Sigmoid colon (tissue), 7 donors: ENCODE measurements around the gene RIPK4. TPM values are rescaled to one million over a fixed set of nuclear protein-coding genes. Genes with fewer than 3 reads are reported as not detected.

Experiments used
- DNase-seq: peaks from one replicate; pipeline ENCODE4 v3.0.0-alpha.2; 2019
- H3K27ac ChIP-seq, 4 donors: fragments of 200-600 bp; sonication (generic); one replicate each; pipeline ENCODE4 v1.5.1; 2016 to 2019; ENCODE audit warnings: mild to moderate bottlenecking in 1 of 4
- H3K27me3 ChIP-seq, 3 donors: fragments of 200-600 bp; sonication (generic); one replicate each; pipeline ENCODE4 v1.5.1; 2019; ENCODE audit warnings: mild to moderate bottlenecking in 1 of 3
- H3K36me3 ChIP-seq, 4 donors: fragments of 200-600 bp; sonication (generic); one replicate each; pipeline ENCODE4 v1.5.1; 2016 to 2019
- H3K4me1 ChIP-seq, 4 donors: fragments of 200-600 bp; sonication (generic); one replicate each; pipeline ENCODE4 v1.5.1; 2017 to 2019
- H3K4me3 ChIP-seq, 4 donors: fragments of 200-600 bp; sonication (generic); one replicate each; pipeline ENCODE4 v1.5.1; 2017 to 2019; ENCODE audit warnings: mild to moderate bottlenecking in 2 of 4, moderate library complexity in 1 of 4
- H3K9me3 ChIP-seq, 4 donors: fragments of 200-600 bp in 3 of 4; sonication (generic) in 3 of 4; one replicate each; pipeline versions ENCODE4 v1.5.1 to v1.6.1; 2013 to 2019
- EP300 ChIP-seq, 4 donors: sonication (generic); formaldehyde crosslinking; IDR thresholded peaks; one replicate each; pipeline ENCODE4 v1.6.1; 2017; ENCODE audit warnings: antibody characterized with exemption in 4 of 4
- POLR2A ChIP-seq, 2 donors: fragments of 450-650 bp; IDR thresholded peaks; one replicate each; pipeline ENCODE4 v1.6.1; 2016; ENCODE audit warnings: antibody characterized with exemption in 2 of 2, mild to moderate bottlenecking in 2 of 2, moderate library complexity in 2 of 2
- POLR2AphosphoS5 ChIP-seq, 4 donors: sonication (generic); formaldehyde crosslinking; IDR thresholded peaks; one replicate each; pipeline ENCODE4 v1.6.1; 2017; ENCODE audit warnings: antibody characterized with exemption in 4 of 4
- WGBS, 2 donors: extraction: QIAGEN DNeasy Blood & Tissue Kit; methylation state at CpG; one replicate each; pipeline ENCODE4 v1.1.7; 2013; 5-methylcytosine and 5-hydroxymethylcytosine counted together
- intact Hi-C: fragments of 100-400 bp; cut with DNase I; formaldehyde crosslinking; loops from one replicate; pipeline ENCODE4 v1.15.1; 2023
- polyA plus RNA-seq, 3 donors: library from polyadenylated mRNA; stranded (reverse); fragments of 200-250 nt; gene quantifications; one replicate each; pipeline ENCODE4 v1.2.3, GENCODE V29; 2013
- total RNA-seq, 4 donors: library from RNA; depleted of rRNA; stranded (reverse); fragments of >200 nt; gene quantifications; one replicate each; pipeline ENCODE4 v1.1.0, GENCODE V29; 2016
- TF ChIP-seq, protein P1 (sequence below), 4 experiments: fragments of 450-650 bp in 3 of 4; fragments of 200-600 bp in 1 of 4; IDR thresholded peaks; one replicate each; pipeline ENCODE4 v1.5.1; 2016 to 2019; ENCODE audit warnings: antibody characterized with exemption in 4 of 4, mild to moderate bottlenecking in 3 of 4, moderate library complexity in 2 of 4
- donor health status: healthy with polysubstance abuse.
- donor health status: Bipolar disorder and iron deficiency.
- donor health status: healthy.

The RIPK4 gene
- total and polyA plus RNA-seq, 7 donors, result under 0.01 to 7.8 (median 0.54) TPM

DNA sequence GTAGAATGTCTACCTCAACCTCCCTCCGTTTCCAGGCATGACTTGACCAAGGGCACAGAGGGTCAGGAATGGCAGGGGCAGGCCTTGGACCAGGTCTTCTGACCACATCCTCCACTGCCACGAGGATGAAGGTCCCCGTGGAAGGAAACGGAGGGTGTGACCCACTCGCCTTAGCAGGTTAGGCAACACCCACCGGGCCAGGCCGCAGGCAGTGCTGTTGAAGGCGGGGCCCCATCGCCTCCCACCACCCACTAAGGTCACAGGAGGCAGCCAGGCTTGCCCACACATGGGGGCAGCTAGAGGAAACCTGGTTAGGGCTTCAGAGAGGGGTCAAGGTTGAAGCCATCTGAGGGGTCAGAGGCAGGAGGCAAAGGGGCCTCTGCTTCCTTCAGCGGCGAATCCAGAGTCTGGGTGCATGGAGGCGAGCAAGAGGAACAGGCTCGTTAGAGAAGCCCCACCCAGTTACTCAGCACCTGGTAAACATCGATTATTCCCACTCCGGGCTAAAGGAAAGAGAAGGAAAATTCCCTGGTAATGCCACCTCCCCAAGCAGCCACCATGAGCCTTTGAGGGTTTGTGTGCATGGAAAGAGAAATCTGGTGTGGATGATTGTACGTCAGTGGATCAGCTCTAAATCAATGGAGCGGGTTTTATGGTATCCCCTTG, 37.0 kb downstream of the RIPK4 start:
- WGBS, 2 donors, result 48 to 70% methylated on average over 17 of the region's 17 CpGs
- H3K4me3 ChIP-seq, result no peak overlapping the region
- peaks cover 0 to 1% (median 0%) of the 10 kb centered on the region in 4 donors for H3K9me3 ChIP-seq
- peaks cover 0 to 5% (median 2%) of the 10 kb centered on the region in 4 donors for H3K4me1 ChIP-seq
- intact Hi-C loops, result no loop called here
- TF ChIP-seq EP300 (IDR thresholded peaks at IDR 0.05) (no peak), POLR2AphosphoS5 (IDR thresholded peaks at IDR 0.05) (no peak), POLR2A (IDR thresholded peaks at IDR 0.05) (no peak)
- TF ChIP-seq, protein P1, sequence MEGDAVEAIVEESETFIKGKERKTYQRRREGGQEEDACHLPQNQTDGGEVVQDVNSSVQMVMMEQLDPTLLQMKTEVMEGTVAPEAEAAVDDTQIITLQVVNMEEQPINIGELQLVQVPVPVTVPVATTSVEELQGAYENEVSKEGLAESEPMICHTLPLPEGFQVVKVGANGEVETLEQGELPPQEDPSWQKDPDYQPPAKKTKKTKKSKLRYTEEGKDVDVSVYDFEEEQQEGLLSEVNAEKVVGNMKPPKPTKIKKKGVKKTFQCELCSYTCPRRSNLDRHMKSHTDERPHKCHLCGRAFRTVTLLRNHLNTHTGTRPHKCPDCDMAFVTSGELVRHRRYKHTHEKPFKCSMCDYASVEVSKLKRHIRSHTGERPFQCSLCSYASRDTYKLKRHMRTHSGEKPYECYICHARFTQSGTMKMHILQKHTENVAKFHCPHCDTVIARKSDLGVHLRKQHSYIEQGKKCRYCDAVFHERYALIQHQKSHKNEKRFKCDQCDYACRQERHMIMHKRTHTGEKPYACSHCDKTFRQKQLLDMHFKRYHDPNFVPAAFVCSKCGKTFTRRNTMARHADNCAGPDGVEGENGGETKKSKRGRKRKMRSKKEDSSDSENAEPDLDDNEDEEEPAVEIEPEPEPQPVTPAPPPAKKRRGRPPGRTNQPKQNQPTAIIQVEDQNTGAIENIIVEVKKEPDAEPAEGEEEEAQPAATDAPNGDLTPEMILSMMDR (IDR thresholded peaks at IDR 0.05), result no peak
- peaks cover 0 to 43% (median 18%) of the 10 kb centered on the region in 3 donors for H3K27me3 ChIP-seq
- no peak for DNase-seq
- H3K27ac ChIP-seq, result no peak overlapping the region
- no peaks in the 10 kb centered on the region for H3K36me3 ChIP-seq

DNA sequence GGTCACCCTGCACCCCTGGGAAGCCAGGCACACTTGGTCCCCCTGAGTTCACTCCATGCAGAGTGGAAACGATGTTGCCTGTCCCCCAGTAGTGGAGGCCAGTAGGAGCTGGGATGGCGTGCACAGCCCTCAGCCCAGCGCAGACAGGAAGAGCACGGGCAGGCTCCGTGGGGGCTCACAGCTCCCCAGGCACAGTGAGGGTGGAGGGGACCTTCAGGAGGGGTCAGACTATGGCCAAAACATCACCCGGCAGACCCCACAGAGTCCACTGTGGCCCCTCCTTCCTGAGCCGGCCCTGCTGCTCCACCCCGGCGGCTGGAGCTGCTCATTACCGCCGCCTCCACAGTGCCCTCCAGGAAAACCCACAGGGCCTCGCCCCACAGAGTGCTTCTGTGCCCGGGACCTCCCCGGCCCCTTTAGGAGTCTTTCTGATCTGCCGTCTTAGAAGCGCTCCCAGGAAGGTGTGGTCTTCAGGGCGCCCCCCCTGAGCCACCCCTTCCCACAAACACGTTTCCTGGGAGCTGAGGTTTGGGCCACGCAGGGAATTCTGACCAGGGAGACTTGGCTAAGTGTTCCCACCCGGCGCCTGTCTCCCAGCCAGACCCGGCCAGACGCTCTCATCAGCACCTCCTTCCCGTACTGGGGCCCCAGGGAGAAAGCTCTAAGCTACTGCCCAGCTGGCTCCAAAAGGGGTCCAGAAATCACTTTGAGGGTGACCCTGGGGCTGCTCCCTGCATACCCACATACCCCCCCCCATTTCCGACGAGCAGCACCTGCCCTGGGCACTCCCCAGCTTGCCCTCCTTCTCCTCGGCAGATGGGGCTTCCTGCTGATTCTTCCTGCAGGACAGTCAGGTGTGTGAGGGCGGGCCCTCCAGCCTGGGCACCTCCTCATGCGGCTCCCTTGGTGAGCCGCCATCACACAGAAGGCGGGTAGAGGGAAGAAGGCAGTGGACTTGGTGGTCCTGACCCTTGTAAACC, 38.8 kb downstream of the RIPK4 start:
- H3K36me3 ChIP-seq, result no peaks in the 10 kb centered on the region
- intact Hi-C loops, result no loop called here
- H3K9me3 ChIP-seq, result peaks cover 0 to 1% (median 0%) of the 10 kb centered on the region in 4 donors
- no peak for TF ChIP-seq POLR2AphosphoS5 (IDR thresholded peaks at IDR 0.05)
- TF ChIP-seq, protein P1 (IDR thresholded peaks at IDR 0.05), result no peak
- peaks cover 0 to 5% (median 2%) of the 10 kb centered on the region in 4 donors for H3K4me1 ChIP-seq
- peaks cover 0 to 47% (median 18%) of the 10 kb centered on the region in 3 donors for H3K27me3 ChIP-seq
- no peak overlapping the region for H3K27ac ChIP-seq
- WGBS, 2 donors, result 79 to 87% methylated on average over 31 of the region's 31 CpGs
- DNase-seq, result no peak
- H3K4me3 ChIP-seq, result no peak overlapping the region

DNA sequence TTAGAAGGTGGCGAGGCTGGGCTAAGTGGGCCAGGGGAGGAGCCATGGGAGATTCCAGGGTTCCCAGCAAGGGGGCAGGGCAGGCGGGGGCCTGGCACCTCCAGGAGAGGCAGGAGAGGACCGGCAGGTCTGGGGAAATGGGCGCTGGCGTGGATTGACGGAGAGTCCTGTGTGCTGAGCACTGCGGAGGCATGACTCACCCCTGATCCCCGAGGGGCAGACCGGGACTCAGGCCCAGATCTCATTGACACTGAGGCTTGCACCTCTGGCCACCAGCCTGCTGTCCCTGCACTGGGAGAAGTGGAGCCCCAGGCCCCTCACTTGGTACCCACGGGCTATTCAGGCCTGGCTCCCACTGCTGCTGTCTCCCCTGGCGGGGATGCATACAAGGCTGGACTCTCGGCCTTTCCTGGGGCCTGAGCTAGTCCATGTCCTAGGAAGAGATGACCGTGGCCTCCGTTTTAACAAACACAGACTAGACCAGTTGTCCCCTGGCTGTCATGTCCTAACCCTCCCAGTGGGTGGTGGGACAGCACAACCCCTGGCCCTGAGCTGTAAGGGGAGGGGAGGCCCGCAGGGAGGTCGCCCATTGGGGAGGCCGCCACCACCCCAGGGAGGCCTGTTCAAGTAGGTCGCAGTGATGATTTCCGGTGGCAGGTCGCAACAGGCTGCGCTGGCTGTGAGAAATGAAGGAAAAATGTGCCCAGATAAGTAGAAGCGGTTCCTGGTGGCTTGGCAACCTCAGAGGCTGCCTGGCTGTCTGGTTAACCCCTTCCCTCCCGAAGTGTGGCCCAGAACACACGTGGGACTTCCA, 39.7 kb downstream of the RIPK4 start:
- Histone ChIP-seq H3K4me3 (no peak overlapping the region), H3K27ac (no peak overlapping the region), H3K36me3 (no peaks in the 10 kb centered on the region), H3K9me3 (peaks cover 0 to 1% (median 0%) of the 10 kb centered on the region in 4 donors), H3K4me1 (peaks cover 0 to 5% (median 2%) of the 10 kb centered on the region in 4 donors), H3K27me3 (peaks cover 0 to 47% (median 18%) of the 10 kb centered on the region in 3 donors)
- intact Hi-C loops, result no loop called here
- 78 to 81% methylated on average over 24 of the region's 24 CpGs for WGBS, 2 donors
- TF ChIP-seq POLR2AphosphoS5 (IDR thresholded peaks at IDR 0.05), result no peak
- TF ChIP-seq POLR2A (IDR thresholded peaks at IDR 0.05), result no peak
- DNase-seq, result no peak

DNA sequence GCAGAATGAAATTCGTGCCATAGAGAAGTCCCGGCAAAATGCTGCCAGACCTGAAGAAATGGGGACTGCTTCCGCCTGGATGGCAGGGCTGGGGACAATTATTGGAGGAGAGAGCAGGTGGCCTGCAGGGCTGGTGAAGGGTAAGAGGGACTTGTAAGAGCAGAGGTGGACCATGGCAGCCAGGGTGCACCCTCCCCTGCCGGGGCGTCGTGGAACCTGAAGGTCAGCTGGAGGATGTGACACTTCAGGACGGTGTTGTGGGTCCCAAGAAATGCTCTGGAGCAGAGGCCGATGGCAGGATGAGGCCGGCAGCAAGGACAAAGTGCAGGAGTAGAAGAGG, 40.3 kb downstream of the RIPK4 start:
- intact Hi-C loops, result no loop called here
- 83% methylated on average over 9 of the region's 9 CpGs for WGBS, 2 donors
- H3K4me1 ChIP-seq, result peaks cover 0 to 5% (median 2%) of the 10 kb centered on the region in 4 donors
- no peaks in the 10 kb centered on the region for H3K36me3 ChIP-seq
- TF ChIP-seq, protein P1 (IDR thresholded peaks at IDR 0.05), result no peak
- TF ChIP-seq POLR2A (IDR thresholded peaks at IDR 0.05) (no peak), POLR2AphosphoS5 (IDR thresholded peaks at IDR 0.05) (no peak), EP300 (IDR thresholded peaks at IDR 0.05) (no peak)
- H3K27ac ChIP-seq, result no peak overlapping the region
- H3K9me3 ChIP-seq, result peaks cover 0 to 1% (median 0%) of the 10 kb centered on the region in 4 donors
- no peak overlapping the region for H3K4me3 ChIP-seq
- H3K27me3 ChIP-seq, result peaks cover 0 to 47% (median 18%) of the 10 kb centered on the region in 3 donors
- no peak for DNase-seq
